K562 (cell line): ENCODE data around the gene PPP1R2B. TPM values are rescaled to one million over a fixed set of nuclear protein-coding genes. Genes with fewer than 3 reads are reported as not detected.

Experiments
- ATAC-seq: fragments of 200-7000 bp; cut with Tn5 transposase; 3 replicates; pipeline ENCODE4 v1.9.1; 2020; ENCODE audit warnings: moderate library complexity
- BruUV-seq: library from RNA; stranded (reverse); fragments of 400-500 nt; replicated peaks from 2 replicates; lab custom pipeline; 2021; lab: Mats Ljungman, UMichigan
- CTCF ChIA-PET: fragments of 300-600 bp; formaldehyde crosslinking; extraction: SDS; loops from one replicate; lab custom pipeline; 2021; ENCODE audit warnings: low intra/inter-chr PET ratio; lab: Yijun Ruan, JAX
- POLR2A ChIA-PET: fragments of 300-600, 350-650 bp; sonication (Branson Sonifier 250); formaldehyde crosslinking; extraction: SDS; loops from one replicate; lab custom pipeline; 2021; ENCODE audit warnings: antibody characterized with exemption, inconsistent platforms; lab: Yijun Ruan, JAX
- DNase-seq, 4 experiments: peaks; one replicate each; pipeline versions ENCODE4 v3.0.0 to v3.0.0-alpha.2; 2011 to 2018; ENCODE audit warnings: low spot score in 3 of 4, mixed read lengths in 3 of 4; ENCODE audit errors: extremely low read depth in 1 of 4
- FAIRE-seq: peaks from 2 replicates; lab custom pipeline; 2011; peaks lifted over from hg19 to GRCh38; lab: Jason Lieb, UNC
- H2AFZ ChIP-seq: 2 replicates; pipeline ENCODE4 v1.6.0; 2011; ENCODE audit warnings: low read depth, low read length, control low read depth, inconsistent platforms
- H3K27ac ChIP-seq: fragments of 200-600 bp; 3 replicates; pipeline ENCODE4 v1.8.0; 2011; ENCODE audit warnings: low read depth, mild to moderate bottlenecking, control low read depth, inconsistent platforms, low read length, moderate library complexity, mixed read lengths; ENCODE audit errors: extremely low read depth
- H3K27me3 ChIP-seq, 2 experiments: fragments of 300-600 bp in 1 of 2; 2 replicates in 1 of 2; 3 replicates in 1 of 2; pipeline versions ENCODE4 v1.6.0 to v1.8.0; 2011; ENCODE audit warnings: inconsistent platforms in 2 of 2, low read length in 2 of 2, mild to moderate bottlenecking in 1 of 2, mixed read lengths in 1 of 2, moderate library complexity in 1 of 2; ENCODE audit not compliant: control insufficient read depth in 2 of 2, insufficient read depth in 2 of 2
- H3K36me3 ChIP-seq: fragments of 300-600 bp; 3 replicates; pipeline ENCODE4 v1.8.0; 2011; ENCODE audit warnings: mild to moderate bottlenecking, low read length, inconsistent platforms; ENCODE audit not compliant: control insufficient read depth, insufficient read depth
- H3K4me1 ChIP-seq, 2 experiments: fragments of 200-600 bp in 1 of 2; replicated peaks in 1 of 2; 2 replicates in 1 of 2; 3 replicates in 1 of 2; pipeline versions ENCODE4 v1.5.1 to v1.8.0; 2011; ENCODE audit warnings: inconsistent platforms in 2 of 2, low read length in 2 of 2, mild to moderate bottlenecking in 1 of 2, mixed read lengths in 1 of 2, moderate library complexity in 1 of 2; ENCODE audit not compliant: control insufficient read depth in 2 of 2, insufficient read depth in 2 of 2
- H3K4me2 ChIP-seq: 2 replicates; pipeline ENCODE4 v1.6.1; 2011; ENCODE audit warnings: low read length, control low read depth, inconsistent platforms, mixed read lengths; ENCODE audit not compliant: insufficient read depth
- H3K4me3 ChIP-seq: fragments of 200-600 bp; sonication (generic), shearing (Covaris generic); 2 replicates; pipeline ENCODE4 v1.5.1; 2016; ENCODE audit warnings: control low read depth, inconsistent platforms
- H3K79me2 ChIP-seq: fragments of 200-600 bp; 3 replicates; pipeline ENCODE4 v1.8.0; 2011; ENCODE audit warnings: low read length, inconsistent platforms; ENCODE audit not compliant: control insufficient read depth, insufficient read depth
- H3K9ac ChIP-seq, 2 experiments: 2 replicates each; pipeline versions ENCODE4 v1.6.0 to v1.6.1; 2011; ENCODE audit warnings: low read depth in 2 of 2, low read length in 2 of 2, control low read depth in 1 of 2, inconsistent platforms in 1 of 2, mild to moderate bottlenecking in 1 of 2, mixed read lengths in 1 of 2; ENCODE audit not compliant: insufficient read depth in 1 of 2
- H3K9me1 ChIP-seq: one replicate; pipeline ENCODE4 v1.6.0; 2011; ENCODE audit warnings: inconsistent platforms, mild to moderate bottlenecking, low read length, moderate library complexity; ENCODE audit not compliant: control insufficient read depth, insufficient read depth
- H3K9me3 ChIP-seq: replicated peaks from 2 replicates; pipeline ENCODE4 v1.5.1; 2011; ENCODE audit warnings: low read depth, low read length, inconsistent platforms; ENCODE audit not compliant: control insufficient read depth, insufficient read depth
- H4K20me1 ChIP-seq: replicated peaks from 2 replicates; pipeline ENCODE4 v1.6.1; 2011; ENCODE audit warnings: low read length, inconsistent platforms, mixed read lengths; ENCODE audit not compliant: control insufficient read depth, insufficient read depth
- DIDO1 ChIP-seq: fragments of 450-650 bp; IDR thresholded peaks from 2 replicates; pipeline ENCODE4 v1.6.1; 2016; ENCODE audit warnings: low read depth, missing biosample characterization, missing genetic modification characterization
- HDAC3 ChIP-seq: fragments of 450-650 bp; IDR thresholded peaks from 2 replicates; pipeline ENCODE4 v1.6.1; 2018; ENCODE audit warnings: borderline replicate concordance, mild to moderate bottlenecking, moderate library complexity; ENCODE audit not compliant: partially characterized antibody
- NCOA6 ChIP-seq: fragments of 450-650 bp; IDR thresholded peaks from 2 replicates; pipeline ENCODE4 v1.6.1; 2017; ENCODE audit warnings: mild to moderate bottlenecking
- NONO ChIP-seq, 2 experiments: fragments of 200-400 bp in 1 of 2; fragments of 450-650 bp in 1 of 2; formaldehyde crosslinking in 1 of 2; IDR thresholded peaks; 2 replicates each; pipeline ENCODE4 v1.6.1; 2017; ENCODE audit warnings: low read depth in 2 of 2, mild to moderate bottlenecking in 2 of 2, moderate library complexity in 2 of 2, low read length in 1 of 2
- SIN3A ChIP-seq, 2 experiments: fragments of 150-350 bp in 1 of 2; IDR thresholded peaks; 2 replicates each; pipeline ENCODE4 v1.6.1; 2011 to 2016; ENCODE audit warnings: borderline replicate concordance in 2 of 2, low read depth in 2 of 2, low read length in 2 of 2, mild to moderate bottlenecking in 2 of 2, moderate library complexity in 2 of 2; ENCODE audit not compliant: control insufficient read depth in 1 of 2
- SMAD3 ChIP-seq: fragments of 450-650 bp; formaldehyde crosslinking; conservative IDR thresholded peaks from 2 replicates; pipeline ENCODE4 v1.4.0; 2020; ENCODE audit warnings: mild to moderate bottlenecking
- ZKSCAN1 ChIP-seq: fragments of 150-350 bp; IDR thresholded peaks from 2 replicates; pipeline ENCODE4 v1.6.1; 2016; ENCODE audit warnings: low read depth, low read length
- ZNF24 ChIP-seq: fragments of 450-650 bp; IDR thresholded peaks from 2 replicates; pipeline ENCODE4 v1.6.1; 2016
- ZNF408 ChIP-seq: fragments of 250-450 bp; sonication (Bioruptor Pico); IDR thresholded peaks from 2 replicates; pipeline ENCODE4 v1.4.0; 2020; ENCODE audit warnings: low read depth, mild to moderate bottlenecking, moderate library complexity
- WGBS: fragments of 100-300 bp; shearing (Covaris generic); methylation state at CpG from one replicate; pipeline ENCODE4 v1.1.6; 2016; ENCODE audit warnings: low coverage, mixed read lengths; ENCODE audit not compliant: insufficient coverage; ENCODE audit errors: missing lambda C conversion rate; 5-methylcytosine and 5-hydroxymethylcytosine counted together
- in situ Hi-C: fragments of 300-500 bp; cut with MboI; formaldehyde crosslinking; loops from 4 replicates; pipeline ENCODE4 v1.15.0; 2018; ENCODE audit warnings: inconsistent platforms, mixed read lengths
- intact Hi-C: fragments of 100-400 bp; cut with micrococcal nuclease; formaldehyde crosslinking; loops from 2 replicates; pipeline ENCODE4 v1.14.2; 2022
- polyA plus RNA-seq, 8 experiments: library from polyadenylated mRNA; depleted of rRNA in 4 of 8; stranded (reverse) in 5 of 8; unstranded in 3 of 8; fragments of >200 nt; fragmentation: Nextera tagmentation in 2 of 8; fragmentation: Illumina TruSeq in 1 of 8; extraction: Ambion mirVana in 2 of 8; extraction: Trizol in 1 of 8; gene quantifications; 2 replicates each; pipeline versions ENCODE4 v1.2.1 to v1.2.3, GENCODE V29; 2011 to 2014; ENCODE audit warnings: inconsistent platforms in 1 of 8, missing spikeins in 1 of 8
- total RNA-seq, 7 experiments: library from RNA; depleted of rRNA in 6 of 7; stranded (reverse); fragments of >200 nt in 6 of 7; fragmentation: Illumina TruSeq in 2 of 7; extraction: Trizol in 2 of 7; gene quantifications; 2 replicates each; pipeline versions ENCODE4 v1.2.1 to v1.2.3, GENCODE V29; 2011 to 2021; ENCODE audit warnings: low replicate concordance in 1 of 7
- TF ChIP-seq, protein P1 (sequence below), 2 experiments: IDR thresholded peaks; 2 replicates each; pipeline ENCODE4 v1.6.1; 2012; ENCODE audit warnings: improper control_type of control experiment in 2 of 2, low read depth in 2 of 2, low read length in 2 of 2, borderline replicate concordance in 1 of 2
- TF ChIP-seq, protein P2 (sequence below): sonication (generic); formaldehyde crosslinking; IDR thresholded peaks from 2 replicates; pipeline ENCODE4 v1.8.0; 2022; ENCODE audit warnings: missing genetic modification reagents, mild to moderate bottlenecking, borderline replicate concordance
- TF ChIP-seq, protein P3 (sequence below), 2 experiments: fragments of 450-650 bp in 1 of 2; sonication (generic) in 1 of 2; formaldehyde crosslinking in 1 of 2; IDR thresholded peaks in 1 of 2; conservative IDR thresholded peaks in 1 of 2; 2 replicates each; pipeline versions ENCODE4 v1.6.1 to v1.8.1; 2016 to 2023; ENCODE audit warnings: mild to moderate bottlenecking in 2 of 2, moderate library complexity in 2 of 2, inconsistent platforms in 1 of 2, missing genetic modification reagents in 1 of 2
- TF ChIP-seq, protein P4 (sequence below): sonication (generic); formaldehyde crosslinking; IDR thresholded peaks from 2 replicates; pipeline ENCODE4 v1.8.0; 2022; ENCODE audit warnings: mild to moderate bottlenecking, missing genetic modification reagents

Gene PPP1R2B
- total and polyA plus RNA-seq, 9 of the 15 experiments (the other 6 are each of a cell fraction or from before 2014, with no cell fraction given): 0.06 to 0.11 TPM; not detected in 7

DNA sequence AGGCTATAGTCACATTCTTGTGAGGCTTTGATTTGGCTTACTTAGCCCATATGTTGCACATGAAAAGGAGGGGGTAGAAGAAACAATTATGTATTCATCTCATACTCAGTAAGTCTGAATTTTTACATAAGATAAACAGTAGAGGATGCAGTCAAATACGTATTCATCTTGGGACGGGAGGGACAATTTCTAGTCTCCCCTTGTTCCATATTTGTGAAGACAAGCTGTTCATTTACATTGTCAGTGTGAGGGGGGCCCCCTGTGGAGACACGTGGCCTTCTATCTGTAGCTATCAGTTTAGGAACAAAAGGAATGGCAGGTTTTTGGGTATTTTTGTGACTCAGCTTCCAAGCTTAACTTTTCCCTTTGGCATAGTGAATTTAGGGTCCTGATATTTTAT, 49.2 kb upstream of the PPP1R2B start (continued):
- TF ChIP-seq, protein P1, sequence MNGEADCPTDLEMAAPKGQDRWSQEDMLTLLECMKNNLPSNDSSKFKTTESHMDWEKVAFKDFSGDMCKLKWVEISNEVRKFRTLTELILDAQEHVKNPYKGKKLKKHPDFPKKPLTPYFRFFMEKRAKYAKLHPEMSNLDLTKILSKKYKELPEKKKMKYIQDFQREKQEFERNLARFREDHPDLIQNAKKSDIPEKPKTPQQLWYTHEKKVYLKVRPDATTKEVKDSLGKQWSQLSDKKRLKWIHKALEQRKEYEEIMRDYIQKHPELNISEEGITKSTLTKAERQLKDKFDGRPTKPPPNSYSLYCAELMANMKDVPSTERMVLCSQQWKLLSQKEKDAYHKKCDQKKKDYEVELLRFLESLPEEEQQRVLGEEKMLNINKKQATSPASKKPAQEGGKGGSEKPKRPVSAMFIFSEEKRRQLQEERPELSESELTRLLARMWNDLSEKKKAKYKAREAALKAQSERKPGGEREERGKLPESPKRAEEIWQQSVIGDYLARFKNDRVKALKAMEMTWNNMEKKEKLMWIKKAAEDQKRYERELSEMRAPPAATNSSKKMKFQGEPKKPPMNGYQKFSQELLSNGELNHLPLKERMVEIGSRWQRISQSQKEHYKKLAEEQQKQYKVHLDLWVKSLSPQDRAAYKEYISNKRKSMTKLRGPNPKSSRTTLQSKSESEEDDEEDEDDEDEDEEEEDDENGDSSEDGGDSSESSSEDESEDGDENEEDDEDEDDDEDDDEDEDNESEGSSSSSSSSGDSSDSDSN (IDR thresholded peaks at IDR 0.05; ENCODE audit: borderline replicate concordance in 1 of 2, low read depth in 2 of 2, low read length in 2 of 2): no peak

DNA sequence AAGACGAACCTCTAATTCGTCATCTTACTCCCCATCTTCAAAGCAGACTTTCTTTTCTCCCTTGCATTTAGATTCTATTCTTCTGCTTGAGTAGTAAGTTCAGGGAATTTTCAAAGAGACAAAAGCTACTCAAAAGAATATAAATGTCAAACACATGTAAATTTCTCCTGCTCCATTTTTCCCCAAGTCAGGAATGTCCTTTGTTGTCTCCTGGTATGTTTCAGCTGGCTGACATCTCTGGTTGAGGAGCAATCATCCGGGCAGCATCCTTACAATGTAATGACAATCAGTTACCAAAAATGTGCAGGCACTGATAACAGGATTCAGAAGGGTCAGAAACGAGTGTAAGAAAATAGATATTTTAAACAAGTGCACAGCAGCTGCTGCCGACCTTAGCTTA, 47.6 kb upstream of the PPP1R2B start:
- no peaks in the 10 kb centered on the region for H3K9me3 ChIP-seq
- POLR2A ChIA-PET: no interaction called here
- CTCF ChIA-PET: no interaction called here
- no peaks in the 10 kb centered on the region for H3K27me3 ChIP-seq
- DNase-seq (no peak), ATAC-seq (no peak), FAIRE-seq (no peak)
- H4K20me1 ChIP-seq: no peaks in the 10 kb centered on the region
- H2AFZ ChIP-seq: no peak overlapping the region
- no peak overlapping the region for H3K4me3 ChIP-seq
- BruUV-seq: no TSS peak
- H3K9me1 ChIP-seq: no peaks in the 10 kb centered on the region
- no peaks in the 10 kb centered on the region for H3K79me2 ChIP-seq
- no peak overlapping the region for H3K9ac ChIP-seq
- no peak overlapping the region for H3K27ac ChIP-seq
- H3K36me3 ChIP-seq: no peaks in the 10 kb centered on the region
- no peak overlapping the region for H3K4me2 ChIP-seq
- intact Hi-C loops: no loop called here
- H3K4me1 ChIP-seq: no peaks in the 10 kb centered on the region
- in situ Hi-C loops: no loop called here
- 2% methylated on average over 5 of the region's 5 CpGs for WGBS
- TF ChIP-seq ZKSCAN1 (no peak), SIN3A (IDR thresholded peaks at IDR 0.05; ENCODE audit: borderline replicate concordance in 2 of 2, control insufficient read depth in 1 of 2, low read depth in 2 of 2, low read length in 2 of 2) (no peak), DIDO1 (tag) (no peak), ZNF24 (no peak), NONO (IDR thresholded peaks at IDR 0.05; ENCODE audit: low read depth in 2 of 2, low read length in 1 of 2) (no peak), SMAD3 (CRISPR knock-in tag) (no peak), NCOA6 (no peak), ZNF408 (CRISPR knock-in tag) (no peak), HDAC3 (no peak)
- TF ChIP-seq, protein P2, sequence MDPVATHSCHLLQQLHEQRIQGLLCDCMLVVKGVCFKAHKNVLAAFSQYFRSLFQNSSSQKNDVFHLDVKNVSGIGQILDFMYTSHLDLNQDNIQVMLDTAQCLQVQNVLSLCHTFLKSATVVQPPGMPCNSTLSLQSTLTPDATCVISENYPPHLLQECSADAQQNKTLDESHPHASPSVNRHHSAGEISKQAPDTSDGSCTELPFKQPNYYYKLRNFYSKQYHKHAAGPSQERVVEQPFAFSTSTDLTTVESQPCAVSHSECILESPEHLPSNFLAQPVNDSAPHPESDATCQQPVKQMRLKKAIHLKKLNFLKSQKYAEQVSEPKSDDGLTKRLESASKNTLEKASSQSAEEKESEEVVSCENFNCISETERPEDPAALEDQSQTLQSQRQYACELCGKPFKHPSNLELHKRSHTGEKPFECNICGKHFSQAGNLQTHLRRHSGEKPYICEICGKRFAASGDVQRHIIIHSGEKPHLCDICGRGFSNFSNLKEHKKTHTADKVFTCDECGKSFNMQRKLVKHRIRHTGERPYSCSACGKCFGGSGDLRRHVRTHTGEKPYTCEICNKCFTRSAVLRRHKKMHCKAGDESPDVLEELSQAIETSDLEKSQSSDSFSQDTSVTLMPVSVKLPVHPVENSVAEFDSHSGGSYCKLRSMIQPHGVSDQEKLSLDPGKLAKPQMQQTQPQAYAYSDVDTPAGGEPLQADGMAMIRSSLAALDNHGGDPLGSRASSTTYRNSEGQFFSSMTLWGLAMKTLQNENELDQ (CRISPR knock-in tag): no peak
- TF ChIP-seq, protein P3, sequence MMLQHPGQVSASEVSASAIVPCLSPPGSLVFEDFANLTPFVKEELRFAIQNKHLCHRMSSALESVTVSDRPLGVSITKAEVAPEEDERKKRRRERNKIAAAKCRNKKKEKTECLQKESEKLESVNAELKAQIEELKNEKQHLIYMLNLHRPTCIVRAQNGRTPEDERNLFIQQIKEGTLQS (IDR thresholded peaks at IDR 0.05): no peak
- TF ChIP-seq, protein P3 (CRISPR knock-in tag; conservative IDR thresholded peaks at IDR 0.05): no peak
- TF ChIP-seq, protein P4, sequence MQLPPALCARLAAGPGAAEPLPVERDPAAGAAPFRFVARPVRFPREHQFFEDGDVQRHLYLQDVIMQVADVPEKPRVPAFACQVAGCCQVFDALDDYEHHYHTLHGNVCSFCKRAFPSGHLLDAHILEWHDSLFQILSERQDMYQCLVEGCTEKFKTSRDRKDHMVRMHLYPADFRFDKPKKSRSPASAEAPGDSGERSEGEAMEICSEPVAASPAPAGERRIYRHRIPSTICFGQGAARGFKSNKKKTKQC (CRISPR knock-in tag): no peak
